Mammary epithelial cell (primary cell): ENCODE data around the gene SH2D4B.

Experiments used
- EZH2 ChIP-seq: IDR thresholded peaks from 2 replicates; pipeline ENCODE4 v1.6.1; 2012; ENCODE audit warnings: low read length, inconsistent platforms, borderline replicate concordance
- TF ChIP-seq, protein P1 (sequence below), 2 donors: IDR thresholded peaks in 1 of 2; conservative IDR thresholded peaks in 1 of 2; 2 replicates each; pipeline ENCODE4 v1.5.1; 2011 to 2012; ENCODE audit warnings: inconsistent platforms in 2 of 2, low read length in 2 of 2, mild to moderate bottlenecking in 2 of 2, control low read depth in 1 of 2, low read depth in 1 of 2; ENCODE audit not compliant: insufficient read depth in 1 of 2; ENCODE audit errors: extremely low read depth in 1 of 2

DNA sequence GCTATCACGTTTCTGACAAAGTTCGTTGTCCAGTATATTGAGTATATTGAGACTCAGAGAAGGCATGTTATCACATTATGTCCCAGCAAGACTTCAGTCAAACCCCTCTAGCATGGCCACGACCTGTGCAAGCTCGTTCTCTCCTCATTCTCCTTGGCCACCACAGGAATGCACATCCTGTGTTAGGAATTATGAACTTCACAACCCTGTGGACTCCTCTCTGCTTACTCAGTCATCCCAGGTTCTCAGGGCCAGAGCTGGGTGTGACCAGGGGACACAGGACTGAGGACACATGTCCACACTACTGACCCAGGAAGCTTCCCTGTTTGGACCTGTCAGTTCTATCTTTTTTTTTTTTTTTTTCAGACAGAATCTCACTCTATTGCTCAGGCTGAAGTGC, 4.4 kb downstream of the SH2D4B start:
- TF ChIP-seq, protein P1, sequence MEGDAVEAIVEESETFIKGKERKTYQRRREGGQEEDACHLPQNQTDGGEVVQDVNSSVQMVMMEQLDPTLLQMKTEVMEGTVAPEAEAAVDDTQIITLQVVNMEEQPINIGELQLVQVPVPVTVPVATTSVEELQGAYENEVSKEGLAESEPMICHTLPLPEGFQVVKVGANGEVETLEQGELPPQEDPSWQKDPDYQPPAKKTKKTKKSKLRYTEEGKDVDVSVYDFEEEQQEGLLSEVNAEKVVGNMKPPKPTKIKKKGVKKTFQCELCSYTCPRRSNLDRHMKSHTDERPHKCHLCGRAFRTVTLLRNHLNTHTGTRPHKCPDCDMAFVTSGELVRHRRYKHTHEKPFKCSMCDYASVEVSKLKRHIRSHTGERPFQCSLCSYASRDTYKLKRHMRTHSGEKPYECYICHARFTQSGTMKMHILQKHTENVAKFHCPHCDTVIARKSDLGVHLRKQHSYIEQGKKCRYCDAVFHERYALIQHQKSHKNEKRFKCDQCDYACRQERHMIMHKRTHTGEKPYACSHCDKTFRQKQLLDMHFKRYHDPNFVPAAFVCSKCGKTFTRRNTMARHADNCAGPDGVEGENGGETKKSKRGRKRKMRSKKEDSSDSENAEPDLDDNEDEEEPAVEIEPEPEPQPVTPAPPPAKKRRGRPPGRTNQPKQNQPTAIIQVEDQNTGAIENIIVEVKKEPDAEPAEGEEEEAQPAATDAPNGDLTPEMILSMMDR (conservative IDR thresholded peaks at IDR 0.05 in 1 of 2, IDR thresholded peaks at IDR 0.05 in 1 of 2; ENCODE audit: extremely low read depth in 1 of 2, insufficient read depth in 1 of 2, low read depth in 1 of 2, low read length in 2 of 2) = no peak
- no peak for TF ChIP-seq EZH2
